Esophagus (tissue), 2 donors: ENCODE data around the gene ARHGAP30. TPM values are rescaled to one million over a fixed set of nuclear protein-coding genes. Genes with fewer than 3 reads are reported as not detected.

Experiments
- H3K27ac ChIP-seq, 2 donors: one replicate each; pipeline ENCODE4 v1.5.1; 2013; ENCODE audit warnings: low read depth in 2 of 2, mild to moderate bottlenecking in 2 of 2, inconsistent platforms in 1 of 2, low read length in 1 of 2, moderate library complexity in 1 of 2
- H3K27me3 ChIP-seq, 2 donors: one replicate each; pipeline ENCODE4 v1.6.1; 2013; ENCODE audit warnings: low read length in 2 of 2, control low read depth in 1 of 2, mild to moderate bottlenecking in 1 of 2; ENCODE audit not compliant: insufficient read depth in 2 of 2, control insufficient read depth in 1 of 2
- H3K36me3 ChIP-seq, 2 donors: one replicate each; pipeline ENCODE4 v1.6.1; 2013; ENCODE audit warnings: low read length in 1 of 2; ENCODE audit not compliant: control insufficient read depth in 2 of 2, insufficient read depth in 2 of 2
- H3K4me1 ChIP-seq, 2 donors: one replicate each; pipeline ENCODE4 v1.6.1; 2013; ENCODE audit warnings: low read length in 1 of 2; ENCODE audit not compliant: control insufficient read depth in 2 of 2, insufficient read depth in 2 of 2
- H3K4me3 ChIP-seq, 2 donors: one replicate each; pipeline ENCODE4 v1.5.1; 2013; ENCODE audit warnings: low read length in 2 of 2, mild to moderate bottlenecking in 2 of 2, low read depth in 1 of 2, moderate library complexity in 1 of 2
- H3K9me3 ChIP-seq, 2 donors: one replicate each; pipeline ENCODE4 v1.6.1; 2013; ENCODE audit warnings: mild to moderate bottlenecking in 2 of 2, low read depth in 1 of 2, low read length in 1 of 2, moderate library complexity in 1 of 2; ENCODE audit not compliant: control insufficient read depth in 2 of 2, insufficient read depth in 1 of 2
- WGBS, 2 donors: extraction: QIAGEN DNeasy Blood & Tissue Kit; methylation state at CpG; one replicate each; pipeline ENCODE4 v1.1.7; 2013; 5-methylcytosine and 5-hydroxymethylcytosine counted together
- polyA plus RNA-seq, 2 donors: library from polyadenylated mRNA; stranded (reverse); fragments of 200-250 nt; gene quantifications; one replicate each; pipeline ENCODE4 v1.2.3, GENCODE V29; 2013
- donor health status: healthy with polysubstance abuse.
- donor health status: Bipolar disorder and iron deficiency.

ARHGAP30 gene
- polyA plus RNA-seq, 2 donors: 7.9 to 9.5 TPM

GRCh38 chr1:161074676-161075368, 5.1 kb upstream of the ARHGAP30 start:
- Histone ChIP-seq H3K9me3 (no peaks in the 10 kb centered on the region), H3K4me1 (peaks cover 14 to 37% of the 10 kb centered on the region in 2 donors), H3K36me3 (peaks cover 0 to 42% of the 10 kb centered on the region in 2 donors), H3K27me3 (no peaks in the 10 kb centered on the region), H3K27ac (peak overlapping the region; percentile 83 to 95), H3K4me3 (peak overlapping the region in 1 of 2 donors; percentile 12)
- WGBS, 2 donors: 51 to 65% methylated on average over 12 of the region's 12 CpGs

GRCh38 chr1:161073474-161074121, 3.9 kb upstream of the ARHGAP30 start:
- Histone ChIP-seq H3K36me3 (peaks cover 0 to 37% of the 10 kb centered on the region in 2 donors), H3K4me3 (no peak overlapping the region), H3K4me1 (peaks cover 13 to 37% of the 10 kb centered on the region in 2 donors), H3K27ac (peak overlapping the region; percentile 83 to 95), H3K27me3 (no peaks in the 10 kb centered on the region), H3K9me3 (no peaks in the 10 kb centered on the region)
- WGBS, 2 donors: 48 to 57% methylated on average over 7 of the region's 7 CpGs

- Histone ChIP-seq H3K36me3 (peaks cover 0 to 38% of the 10 kb centered on the region in 2 donors), H3K4me1 (peaks cover 13 to 38% of the 10 kb centered on the region in 2 donors), H3K27me3 (no peaks in the 10 kb centered on the region), H3K27ac (peak overlapping the region; percentile 14 to 95), H3K4me3 (no peak overlapping the region), H3K9me3 (no peaks in the 10 kb centered on the region)
- 94 to 96% methylated on average over 17 to 19 of the region's 19 CpGs for WGBS, 2 donors
These were observed 3.2 kb upstream of the ARHGAP30 start for GRCh38 chr1:161072751-161073449.

- WGBS, 2 donors: 68 to 76% methylated on average over 9 of the region's 9 CpGs
- Histone ChIP-seq H3K4me1 (peaks cover 13 to 33% of the 10 kb centered on the region in 2 donors), H3K27ac (no peak overlapping the region), H3K36me3 (peaks cover 0 to 32% of the 10 kb centered on the region in 2 donors), H3K4me3 (no peak overlapping the region), H3K9me3 (no peaks in the 10 kb centered on the region), H3K27me3 (no peaks in the 10 kb centered on the region)
These were observed 2.2 kb upstream of the ARHGAP30 start for GRCh38 chr1:161071886-161072371.

- H3K9me3 ChIP-seq: no peaks in the 10 kb centered on the region
- H3K36me3 ChIP-seq: peaks cover 0 to 30% of the 10 kb centered on the region in 2 donors
- no peak overlapping the region for H3K4me3 ChIP-seq
- 89% methylated on average over 4 of the region's 4 CpGs for WGBS, 2 donors
- H3K27me3 ChIP-seq: no peaks in the 10 kb centered on the region
- H3K27ac ChIP-seq: no peak overlapping the region
- peaks cover 13 to 31% of the 10 kb centered on the region in 2 donors for H3K4me1 ChIP-seq
These were observed 1.1 kb upstream of the ARHGAP30 start for GRCh38 chr1:161070761-161071160.

GRCh38 chr1:161069241-161069640, 450 bp downstream of the ARHGAP30 start:
- Histone ChIP-seq H3K27ac (peak overlapping the region; percentile 79 to 80), H3K36me3 (peaks cover 0 to 24% of the 10 kb centered on the region in 2 donors), H3K27me3 (no peaks in the 10 kb centered on the region), H3K4me3 (peak overlapping the region; percentile 28 to 38), H3K4me1 (peaks cover 11 to 22% of the 10 kb centered on the region in 2 donors), H3K9me3 (no peaks in the 10 kb centered on the region)
- WGBS, 2 donors: 71 to 78% methylated on average over 9 of the region's 9 CpGs

GRCh38 chr1:161068306-161069234, 1.1 kb downstream of the ARHGAP30 start:
- Histone ChIP-seq H3K4me3 (peak overlapping the region; percentile 28 to 38), H3K9me3 (no peaks in the 10 kb centered on the region), H3K36me3 (peaks cover 0 to 23% of the 10 kb centered on the region in 2 donors), H3K4me1 (peaks cover 4 to 16% of the 10 kb centered on the region in 2 donors), H3K27me3 (no peaks in the 10 kb centered on the region), H3K27ac (peak overlapping the region; percentile 79 to 84)
- 61 to 69% methylated on average over 10 of the region's 10 CpGs for WGBS, 2 donors

- 63 to 74% methylated on average over 3 of the region's 3 CpGs for WGBS, 2 donors
- H3K4me1 ChIP-seq: peaks cover 4 to 6% of the 10 kb centered on the region in 2 donors
These were observed 3.0 kb downstream of the ARHGAP30 start for GRCh38 chr1:161066694-161067093.

More at GRCh38 chr1:161066694-161067093, 3.0 kb downstream of the ARHGAP30 start:
- Histone ChIP-seq H3K27ac (peak overlapping the region in 1 of 2 donors; percentile 7), H3K9me3 (no peaks in the 10 kb centered on the region), H3K27me3 (no peaks in the 10 kb centered on the region), H3K36me3 (peaks cover 0 to 8% of the 10 kb centered on the region in 2 donors), H3K4me3 (no peak overlapping the region)
